Stimulated activated CD4-positive, alpha-beta T cell treated with anti-CD3 and anti-CD28 coated beads, Interleukin-2, amount 100 ng/mL, for 4 hours (primary cell): ENCODE measurements around the gene CRAT.

Experiments
- DNase-seq: peaks from one replicate; pipeline ENCODE4 v3.0.0-alpha.2; 2020; ENCODE audit warnings: low read depth

CRAT gene

GRCh38 chr9:129060991-129061390 is 49.6 kb downstream of the CRAT start:
- no peak for DNase-seq

GRCh38 chr9:129059796-129060785 is 50.5 kb downstream of the CRAT start:
- no peak for DNase-seq

DNA sequence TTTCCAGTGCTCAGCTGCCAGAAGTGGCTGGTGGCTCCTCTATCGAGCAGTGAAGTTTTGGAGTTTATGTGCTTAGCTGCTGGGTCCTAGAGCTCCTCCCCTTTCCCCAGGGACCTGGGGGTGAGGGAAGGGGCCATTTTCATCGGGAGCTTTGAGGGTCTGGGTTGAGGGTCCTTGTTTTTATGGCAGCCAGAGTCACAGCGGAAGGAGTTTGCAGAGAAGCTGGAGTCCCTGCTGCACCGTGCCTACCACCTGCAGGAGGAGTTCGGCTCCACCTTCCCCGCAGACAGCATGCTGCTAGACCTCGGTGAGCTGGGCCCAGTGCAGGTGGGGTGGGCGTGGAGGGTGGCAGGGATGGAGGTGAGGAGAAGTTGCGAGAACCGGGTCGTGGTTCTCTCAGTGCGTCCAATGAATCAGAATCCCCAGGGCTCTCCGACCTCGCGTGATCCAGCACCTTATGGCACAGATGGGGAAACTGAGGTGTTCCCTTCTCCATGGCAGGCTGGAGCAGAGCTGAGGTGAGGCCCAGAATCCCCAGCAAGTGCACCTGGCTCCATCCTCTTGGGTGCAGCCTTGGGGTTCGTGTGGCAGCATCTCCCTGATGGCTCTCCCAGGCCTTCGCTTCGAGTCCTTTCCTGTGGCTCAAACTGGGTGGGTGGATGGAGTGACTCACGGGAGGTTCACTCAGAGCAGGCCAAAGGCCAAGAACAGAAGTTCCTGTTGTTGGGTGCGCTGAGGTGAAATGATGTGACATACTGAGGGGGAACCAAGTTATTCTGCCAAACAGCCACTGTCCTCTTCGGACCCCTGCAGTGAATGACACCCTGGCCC is 51.4 kb downstream of the CRAT start:
- no peak for DNase-seq

DNA sequence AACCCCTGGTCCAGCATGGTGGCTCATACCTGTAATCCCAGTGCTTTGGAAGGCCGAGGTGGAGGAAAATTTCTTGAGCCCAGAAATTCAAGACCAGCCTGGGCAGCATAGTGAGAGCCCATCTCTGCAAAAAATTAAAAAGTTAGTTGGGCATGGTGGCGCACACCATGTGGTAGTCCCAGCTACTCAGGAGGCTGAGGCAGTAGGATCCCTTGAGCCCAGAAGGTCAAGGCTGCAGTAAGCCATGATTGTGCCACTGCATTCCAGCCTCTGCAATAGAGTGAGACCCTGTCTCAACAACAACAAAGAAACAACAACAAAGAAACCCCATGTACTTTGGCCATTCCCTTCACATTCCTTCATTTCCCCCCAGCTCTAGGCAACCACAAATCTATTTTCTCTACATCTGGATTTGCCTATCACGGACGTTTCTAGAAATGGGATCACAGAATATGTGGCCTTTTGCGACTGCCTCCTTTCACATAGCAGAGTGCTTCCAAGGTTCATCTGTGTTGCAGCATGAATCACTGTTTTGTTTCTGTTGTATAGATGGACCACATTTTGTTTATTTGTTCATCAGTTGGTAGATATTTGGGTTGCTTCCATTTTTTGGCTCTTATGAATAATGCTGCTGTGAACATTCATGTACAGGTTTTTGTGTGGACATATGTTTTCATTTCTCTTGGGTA is 56.3 kb downstream of the CRAT start:
- DNase-seq: no peak

DNA sequence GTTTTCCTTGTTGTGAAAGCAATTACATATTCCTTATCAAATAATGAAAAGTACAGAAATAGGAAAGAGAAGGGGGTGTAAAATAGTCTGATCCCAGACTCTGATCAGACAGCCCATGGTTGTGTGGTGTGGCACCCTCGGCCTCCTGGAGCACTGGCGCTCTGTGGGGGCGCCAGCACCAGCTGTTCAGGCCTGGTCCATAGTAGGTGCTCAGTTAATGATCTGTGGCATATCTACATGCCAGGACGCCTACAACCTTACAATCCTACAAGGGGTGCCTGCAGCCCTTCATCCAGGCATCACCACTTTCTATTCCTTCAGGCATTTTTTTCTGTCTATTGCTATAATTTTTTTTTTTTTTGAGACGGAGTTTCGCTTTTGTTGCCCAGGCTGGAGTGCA is 57.6 kb downstream of the CRAT start:
- no peak for DNase-seq

GRCh38 chr9:129052592-129052991 is 58.0 kb downstream of the CRAT start:
- no peak for DNase-seq
